ENCODE results near the gene PTPRM. TPM values are rescaled to one million over a fixed set of nuclear protein-coding genes. Genes with fewer than 3 reads are reported as not detected.

PTPRM gene
- total and polyA plus RNA-seq, 2 of the 4 experiments (the other 2 are of a cell fraction) = 28.3 to 51.2 TPM

GRCh38 chr18:7601246-7601615 is 34.1 kb downstream of the PTPRM start:
- Histone ChIP-seq H3K79me1 (ENCODE audit: low read depth in 1 of 2, low read length in 2 of 2) (peaks cover 34 to 54% of the 10 kb centered on the region in 2 experiments), H4K5ac (ENCODE audit: low read depth, low read length) (no peak overlapping the region), H2BK5ac (ENCODE audit: low read depth, low read length, poor library complexity, severe bottlenecking) (no peak overlapping the region), H2AK9ac (replicated peaks; ENCODE audit: low read depth, low read length, poor library complexity) (no peak overlapping the region), H3K4ac (ENCODE audit: low read depth, low read length) (no peak overlapping the region), H3K23ac (ENCODE audit: low read depth, low read length) (no peak overlapping the region), H2BK15ac (ENCODE audit: low read depth, low read length) (no peak overlapping the region), H4K8ac (ENCODE audit: low read depth in 2 of 2, low read length in 2 of 2) (no peak overlapping the region), H3K4me3 (ENCODE audit: insufficient read depth, low read depth, low read length) (no peak overlapping the region), H3K9me1 (ENCODE audit: insufficient read depth, low read length) (peaks cover 22% of the 10 kb centered on the region; the same call in 1 of the 2 replicates), H3K9me3 (ENCODE audit: control insufficient read depth, insufficient read depth, low read length) (no peaks in the 10 kb centered on the region), H2AFZ (replicated peaks; ENCODE audit: low read length, poor library complexity) (no peak overlapping the region), H3K18ac (ENCODE audit: low read depth, low read length) (no peak overlapping the region), H3K4me2 (ENCODE audit: low read depth, low read length) (no peak overlapping the region), H3K56ac (ENCODE audit: extremely low read depth, insufficient read depth, low read length) (no peak overlapping the region), H3K9ac (ENCODE audit: low read depth, low read length) (no peak overlapping the region), H4K20me1 (ENCODE audit: insufficient read depth, low read length) (peaks cover 25% of the 10 kb centered on the region), H3K36me3 (ENCODE audit: control insufficient read depth, insufficient read depth, low read length) (no peaks in the 10 kb centered on the region), H3K4me1 (ENCODE audit: control insufficient read depth, insufficient read depth, low read length) (peaks cover 20% of the 10 kb centered on the region), H2AK5ac (ENCODE audit: low read depth, low read length) (no peak overlapping the region), H2BK20ac (ENCODE audit: low read depth, low read length) (no peak overlapping the region), H3K27me3 (ENCODE audit: control insufficient read depth, insufficient read depth, low read length) (no peaks in the 10 kb centered on the region), H3K14ac (replicated peaks; ENCODE audit: low read depth, low read length) (no peak overlapping the region), H3K27ac (ENCODE audit: insufficient read depth, low read length) (no peak overlapping the region), H2BK120ac (ENCODE audit: low read depth, low read length) (no peak overlapping the region), H4K91ac (ENCODE audit: insufficient read depth, low read depth, low read length) (no peak overlapping the region)
- ChIA-PET CTCF (interaction anchor here (0.5 kb wide), 1 partner anchor 9 kb away, joined by 3 read pairs; no protein-coding TSS in a partner anchor), POLR2A (ENCODE audit: unreplicated experiment) (no interaction called here)
- peak; percentile 63 for DNase-seq
- in situ Hi-C loops (cut with MboI; ENCODE audit: low sequenced_read_pairs) = no loop called here
- 0% methylated on average over 1 of the region's 6 CpGs; no CpG with 5 or more reads in 1 of the 2 experiments for WGBS, 2 experiments (ENCODE audit: extremely low coverage in 2 of 2, insufficient read length in 1 of 2)
- 0 out of 2 replicates have a peak, but pooled peaks have one; percentile 14 for ATAC-seq (ENCODE audit: low read depth)
- TF ChIP-seq FOS (IDR thresholded peaks at IDR 0.05; ENCODE audit: low read depth, low read length) = 0 out of 2 replicates have a peak, but pooled peaks have one; percentile 30
- no peak for TF ChIP-seq MAFK (IDR thresholded peaks at IDR 0.05; ENCODE audit: low read depth, low read length)
- dilution Hi-C loops (cut with HindIII; ENCODE audit: low sequenced_read_pairs, unreplicated experiment) = no loop called here
- intact Hi-C loops (cut with micrococcal nuclease) = no loop called here
- BruUV-seq (replicated peaks) = no TSS peak
